Stomach (tissue), 4 donors: Measurements from ENCODE around the gene PFKFB3.

Experiments used
- CTCF ChIP-seq, 7 experiments: fragments of 450-650 bp in 4 of 7; fragments of 200-600 bp in 3 of 7; sonication (generic) in 3 of 7; IDR thresholded peaks; one replicate each; pipeline ENCODE4 v1.5.1; 2016 to 2019; ENCODE audit warnings: antibody characterized with exemption in 7 of 7, control low read depth in 2 of 7, mild to moderate bottlenecking in 1 of 7
- POLR2A ChIP-seq, 4 donors: fragments of 450-650 bp; IDR thresholded peaks; one replicate each; pipeline ENCODE4 v1.6.1; 2016; ENCODE audit warnings: antibody characterized with exemption in 4 of 4, control low read depth in 2 of 4, mild to moderate bottlenecking in 1 of 4, moderate library complexity in 1 of 4
- POLR2AphosphoS5 ChIP-seq, 3 donors: sonication (generic); formaldehyde crosslinking; IDR thresholded peaks; one replicate each; pipeline ENCODE4 v1.6.1; 2016; ENCODE audit warnings: antibody characterized with exemption in 3 of 3

- TF ChIP-seq POLR2AphosphoS5 (IDR thresholded peaks at IDR 0.05) (no peak), CTCF (IDR thresholded peaks at IDR 0.05) (no peak), POLR2A (IDR thresholded peaks at IDR 0.05) (no peak)
These were observed 77.6 kb downstream of the PFKFB3 start for GRCh38 chr10:6280291-6280690.
